NCI-H2107 treated with DMSO at 0.1 percent for 48 hours (cell line): ENCODE data around the gene TOMM5.

Experiments
- DNase-seq: peaks from one replicate; lab custom pipeline; 2025; ENCODE audit not compliant: unreplicated experiment; lab: John Stamatoyannopoulos, UW

TOMM5 gene

DNA sequence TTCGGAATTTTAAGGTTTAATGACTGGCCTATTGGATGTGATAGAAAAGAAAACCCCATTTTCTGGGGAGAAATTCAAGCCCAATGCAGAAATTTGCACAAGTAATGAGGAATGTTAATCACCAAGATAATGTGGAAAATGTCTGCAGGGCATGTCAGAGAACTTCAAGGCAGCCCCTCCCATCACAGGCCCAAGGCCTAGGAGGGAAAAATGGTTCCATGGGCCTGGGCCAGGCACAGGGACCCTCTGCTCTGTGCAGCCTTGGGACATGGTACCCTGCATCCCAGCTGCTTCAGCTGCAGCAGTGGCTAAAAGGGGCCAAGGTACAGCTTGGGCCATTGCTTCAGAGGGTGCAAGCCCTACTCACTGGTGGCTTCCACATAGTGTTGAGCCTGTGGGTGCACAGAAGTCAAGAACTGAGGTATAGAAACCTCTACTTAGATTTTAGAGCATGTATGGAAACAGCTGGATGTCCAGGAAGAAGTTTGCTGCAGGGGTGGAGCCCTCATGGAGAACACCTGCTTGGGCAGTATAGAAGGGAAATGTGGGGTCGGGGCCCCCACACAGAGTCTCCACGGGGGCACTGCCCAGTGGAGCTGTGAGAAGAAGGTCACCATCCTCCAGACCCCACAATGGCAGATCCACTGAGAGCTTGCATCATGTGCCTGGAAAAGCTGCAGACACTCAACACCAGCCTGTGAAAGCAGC lies 28.4 kb downstream of the TOMM5 start:
- DNase-seq: no peak

DNA sequence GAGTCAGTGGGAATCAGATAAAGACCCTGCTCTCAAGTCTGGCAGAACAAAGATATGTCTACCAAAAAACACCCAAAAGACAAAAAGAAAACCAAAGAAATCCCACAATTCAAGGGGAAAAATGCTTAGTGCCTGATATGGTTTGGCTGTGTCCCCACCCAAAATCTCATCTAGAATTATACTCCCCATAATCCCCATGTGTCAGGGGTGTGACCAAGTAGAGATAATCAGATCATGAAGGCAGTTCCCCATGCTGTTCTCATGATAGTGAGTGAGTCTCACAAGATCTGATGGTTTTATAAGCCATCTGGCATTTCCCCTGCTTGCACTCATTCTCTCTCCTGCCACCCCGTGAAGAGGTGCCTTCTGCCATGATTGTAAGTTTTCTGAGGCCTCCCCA lies 29.6 kb downstream of the TOMM5 start:
- no peak for DNase-seq

- DNase-seq: no peak
These were observed 30.7 kb downstream of the TOMM5 start for GRCh38 chr9:37561682-37562081.

GRCh38 chr9:37559855-37560592 lies 32.4 kb downstream of the TOMM5 start:
- no peak for DNase-seq

GRCh38 chr9:37559125-37559524 lies 33.3 kb downstream of the TOMM5 start:
- DNase-seq: no peak

- no peak for DNase-seq
These were observed 36.6 kb downstream of the TOMM5 start for GRCh38 chr9:37555786-37556185.

GRCh38 chr9:37554318-37554717 lies 38.1 kb downstream of the TOMM5 start:
- DNase-seq: no peak

DNA sequence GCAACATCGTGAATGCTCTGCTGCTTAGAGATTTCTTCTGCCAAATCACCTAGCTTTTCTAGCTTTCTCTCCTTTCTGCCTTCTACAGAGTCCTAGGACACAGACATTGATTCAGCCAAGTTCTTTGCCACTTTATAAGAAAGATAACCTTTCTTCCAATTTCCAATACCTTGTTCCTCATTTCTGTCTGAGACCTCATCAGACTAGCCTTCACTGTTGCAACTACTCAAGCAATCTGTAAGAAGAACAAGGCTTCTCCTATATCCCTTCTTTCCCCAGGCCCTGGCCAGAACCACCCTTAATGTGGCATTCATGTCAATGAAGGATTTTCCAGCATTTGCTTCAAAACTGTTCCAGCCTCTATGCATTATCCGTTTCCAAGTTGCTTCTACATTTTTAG lies 40.5 kb downstream of the TOMM5 start:
- DNase-seq: no peak

- DNase-seq: no peak
These were observed 40.9 kb downstream of the TOMM5 start for GRCh38 chr9:37551468-37551867.

- no peak for DNase-seq
These were observed 41.6 kb downstream of the TOMM5 start for GRCh38 chr9:37550781-37551180.

GRCh38 chr9:37549527-37549926 lies 42.9 kb downstream of the TOMM5 start:
- DNase-seq: no peak

DNA sequence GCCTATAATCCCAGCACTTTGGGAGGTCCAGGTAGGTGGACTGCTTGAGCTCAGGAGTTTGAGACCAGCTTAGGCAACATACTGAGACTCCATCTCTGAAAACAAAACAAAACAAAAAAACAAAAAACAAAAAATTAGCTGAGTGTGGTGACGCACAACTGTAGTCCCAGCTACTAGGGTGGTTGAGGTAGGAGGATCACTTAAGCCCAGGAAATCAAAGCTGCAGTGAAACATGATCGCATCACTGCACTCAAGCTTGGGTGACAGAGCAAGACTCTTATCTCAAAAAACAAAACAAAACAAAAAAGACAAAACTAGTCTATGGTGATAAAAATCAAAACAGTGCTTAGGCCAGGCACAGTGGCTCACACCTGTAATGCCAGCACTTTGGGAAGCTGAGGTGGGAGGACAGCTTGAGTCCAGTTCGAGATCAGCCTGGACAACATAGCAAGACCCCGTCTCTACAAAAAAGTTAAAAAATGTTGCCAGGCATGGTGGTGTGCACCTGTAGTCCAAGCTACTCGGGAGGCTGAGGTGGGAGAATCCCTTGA lies 45.0 kb downstream of the TOMM5 start:
- DNase-seq: no peak

DNA sequence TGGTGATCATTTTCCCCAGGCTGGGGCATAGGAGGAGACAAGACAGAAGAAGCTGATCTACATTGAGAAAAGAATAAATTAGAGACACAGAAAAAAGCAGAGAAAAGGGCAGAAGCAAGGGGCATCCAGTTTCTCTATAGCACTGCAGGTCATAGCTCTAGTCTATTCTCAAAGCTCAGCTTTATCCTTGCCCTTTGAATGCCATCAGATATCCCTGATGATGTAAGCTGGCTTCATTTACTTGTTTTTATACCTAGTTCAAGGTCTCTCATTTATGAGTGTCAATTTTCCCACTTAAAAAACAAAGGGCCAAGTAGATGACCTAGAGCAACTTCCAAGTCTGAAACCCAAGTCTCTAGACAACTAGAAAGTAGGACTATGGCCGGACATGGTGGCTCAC lies 48.9 kb downstream of the TOMM5 start:
- no peak for DNase-seq

DNA sequence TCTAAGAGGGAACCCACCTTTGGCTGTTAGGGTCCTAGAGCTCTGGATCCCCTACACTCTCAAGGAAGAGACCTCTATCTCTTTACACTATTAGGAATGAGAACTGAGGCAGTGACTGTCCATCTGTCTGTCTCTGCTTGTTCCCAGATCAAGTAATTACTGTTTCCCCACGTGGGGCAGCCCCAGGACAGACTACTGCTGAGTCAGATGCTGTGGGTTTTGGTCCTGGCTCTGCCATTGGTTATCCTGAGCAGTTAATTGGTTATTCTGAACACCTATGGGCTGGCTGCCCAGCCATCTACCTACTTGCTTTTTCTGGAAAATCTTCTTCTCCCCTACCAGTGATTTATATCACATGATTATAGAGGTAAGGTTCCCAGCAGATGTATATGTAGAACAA lies 49.5 kb downstream of the TOMM5 start:
- DNase-seq: no peak

DNA sequence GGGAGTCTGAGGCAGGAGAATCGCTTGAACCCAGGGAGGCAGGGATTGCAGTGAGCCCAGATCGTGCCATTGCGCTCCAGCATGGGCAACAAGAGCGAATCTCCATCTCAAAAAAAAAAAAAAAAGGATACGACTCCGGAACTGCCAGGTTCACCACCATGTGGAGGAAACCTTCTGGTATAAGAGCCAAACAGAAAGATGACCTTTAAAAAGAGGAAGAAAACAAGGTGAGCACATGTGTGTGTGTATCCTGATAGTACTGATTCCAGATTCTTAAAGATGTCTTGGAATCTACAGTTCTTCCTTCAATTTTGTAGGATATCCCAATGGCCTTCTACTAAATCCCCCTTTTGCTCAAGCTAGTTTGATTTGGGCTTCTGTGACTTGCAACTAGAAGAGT lies 49.9 kb downstream of the TOMM5 start:
- DNase-seq: no peak

DNA sequence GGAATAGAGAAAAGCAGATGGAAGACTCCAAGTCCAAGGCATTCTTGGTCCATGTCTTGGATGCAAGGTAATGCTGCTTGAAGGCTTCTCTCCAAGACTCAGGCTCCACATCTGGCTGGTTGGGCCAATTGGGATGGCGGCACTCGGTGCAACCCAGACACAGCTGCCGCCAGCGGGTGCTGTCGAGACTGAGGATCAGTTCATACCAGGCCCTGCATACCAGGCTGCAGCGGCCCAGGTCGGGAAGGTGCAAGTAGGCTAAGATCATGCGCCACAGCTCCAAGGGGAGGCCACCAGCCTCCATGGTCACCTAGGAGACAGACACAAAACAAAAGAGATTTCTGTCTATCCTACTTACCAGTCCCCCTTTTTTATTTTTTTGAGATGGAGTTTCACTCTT lies 50.9 kb downstream of the TOMM5 start:
- no peak for DNase-seq

DNA sequence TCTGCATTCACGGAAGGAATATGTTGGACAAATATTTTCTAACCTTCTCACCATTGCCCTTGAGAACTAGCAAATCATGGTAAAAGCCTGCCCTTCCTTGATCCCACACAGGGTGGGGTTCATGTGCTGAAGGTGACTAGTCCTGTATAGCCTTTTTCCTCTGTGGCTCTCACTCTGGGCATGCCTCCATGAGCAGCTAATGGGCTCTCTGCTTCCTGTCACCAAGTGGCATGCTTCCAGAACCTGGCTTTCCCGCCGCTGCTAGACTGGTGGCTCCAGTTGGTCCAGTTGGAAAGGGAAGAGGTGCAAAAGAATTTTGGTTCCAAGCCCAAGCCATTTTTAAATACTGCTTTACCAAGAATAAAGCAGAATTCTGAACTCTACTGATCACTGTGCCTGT lies 51.8 kb downstream of the TOMM5 start:
- DNase-seq: no peak

GRCh38 chr9:37539634-37540033 lies 52.8 kb downstream of the TOMM5 start:
- no peak for DNase-seq
